22Rv1 (cell line): ENCODE data around the gene RFESD.
A peak's percentile ranks its signal among the peaks of the same experiment; 100 is the strongest.
"Not testable (repeated sequence)": the region's sequence is repeated elsewhere in the genome, so short reads cannot be mapped to it uniquely, and the experiment has no call there.

ENCODE experiments used
- H3K27ac ChIP-seq: fragments of 450-650 bp; 2 replicates; pipeline ENCODE4 v1.5.1; 2017
- CTCF ChIP-seq: fragments of 450-650 bp; IDR thresholded peaks from 2 replicates; pipeline ENCODE4 v1.5.1; 2017; ENCODE audit warnings: mild to moderate bottlenecking
- ZFX ChIP-seq: fragments of 450-650 bp; IDR thresholded peaks from 2 replicates; pipeline ENCODE4 v1.6.1; 2017; ENCODE audit warnings: antibody characterized with exemption, borderline replicate concordance

Gene RFESD

DNA sequence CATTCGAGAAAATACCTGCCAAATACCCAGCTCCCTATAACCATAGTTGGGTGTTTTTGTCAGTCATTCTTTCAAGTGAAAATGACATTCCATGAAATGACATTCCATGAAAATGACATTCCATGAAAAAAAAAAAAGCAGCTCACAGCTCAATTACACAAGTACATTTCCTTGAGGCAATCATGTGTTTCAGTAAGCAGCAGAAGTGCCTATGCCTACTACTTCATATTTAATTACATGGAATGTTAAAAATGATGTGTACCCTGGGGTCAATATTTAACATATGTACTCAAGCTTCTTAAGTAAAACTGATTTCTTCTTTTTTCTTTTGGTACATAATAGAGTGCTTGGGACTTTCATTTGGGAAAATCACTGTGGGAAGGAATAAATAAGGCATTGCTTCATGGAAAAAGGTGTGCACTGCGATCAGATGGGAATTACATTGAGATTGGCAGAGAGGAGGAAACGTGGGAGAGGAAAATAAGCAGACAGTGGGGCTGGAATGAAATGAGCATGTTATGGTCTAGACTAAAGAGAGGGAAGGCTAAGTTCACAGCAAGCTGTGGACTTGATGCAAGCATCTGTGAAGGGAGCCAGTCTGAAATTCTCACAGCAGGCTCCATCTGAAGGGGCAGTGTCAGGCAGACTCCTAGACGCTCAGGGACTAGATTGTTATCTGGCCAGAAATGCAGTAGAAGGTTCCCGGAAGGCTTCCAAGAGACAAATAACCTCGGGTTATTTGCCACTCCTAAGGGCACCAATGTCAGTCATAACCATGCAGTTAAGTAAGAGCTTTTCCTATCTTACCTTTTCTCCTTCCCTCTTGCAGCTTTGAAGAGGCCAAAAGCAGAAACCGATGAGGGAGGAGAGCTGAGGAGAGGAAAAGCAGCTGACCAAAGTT, 51.5 kb downstream of the RFESD start:
- H3K27ac ChIP-seq, result peak overlapping the region; percentile 86

DNA sequence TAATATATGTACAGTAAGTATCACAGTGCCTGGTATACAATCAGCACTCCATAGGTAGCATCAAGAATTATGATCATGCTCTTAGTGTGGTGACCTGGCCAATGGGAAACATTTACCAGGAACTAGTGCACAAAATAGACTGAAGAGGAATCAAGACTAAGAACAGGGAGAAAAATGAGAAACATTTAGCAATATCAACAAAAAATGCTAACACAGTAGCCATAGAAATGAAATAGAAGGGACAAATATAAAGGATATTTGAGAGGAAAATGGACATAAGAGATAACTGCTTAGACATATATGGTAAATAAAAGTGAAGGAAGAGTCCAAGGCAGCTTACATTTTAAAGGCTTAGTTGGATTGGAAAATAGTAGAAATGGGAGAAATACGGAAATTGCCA, 52.8 kb downstream of the RFESD start:
- peak overlapping the region; percentile 86 for H3K27ac ChIP-seq
- TF ChIP-seq ZFX, result no peak
- no peak for TF ChIP-seq CTCF

More for the DNA sequence above, 51.5 kb downstream of the RFESD start:
- no peak for TF ChIP-seq ZFX
- no peak for TF ChIP-seq CTCF

GRCh38 chr5:95701074-95701473, 54.5 kb downstream of the RFESD start:
- TF ChIP-seq CTCF (no peak), ZFX (no peak)
- no peak overlapping the region for H3K27ac ChIP-seq

GRCh38 chr5:95704150-95704549, 57.6 kb downstream of the RFESD start:
- no peak overlapping the region for H3K27ac ChIP-seq
- TF ChIP-seq CTCF (no peak), ZFX (no peak)

GRCh38 chr5:95706196-95706595, 59.6 kb downstream of the RFESD start:
- not testable (repeated sequence) for H3K27ac ChIP-seq

DNA sequence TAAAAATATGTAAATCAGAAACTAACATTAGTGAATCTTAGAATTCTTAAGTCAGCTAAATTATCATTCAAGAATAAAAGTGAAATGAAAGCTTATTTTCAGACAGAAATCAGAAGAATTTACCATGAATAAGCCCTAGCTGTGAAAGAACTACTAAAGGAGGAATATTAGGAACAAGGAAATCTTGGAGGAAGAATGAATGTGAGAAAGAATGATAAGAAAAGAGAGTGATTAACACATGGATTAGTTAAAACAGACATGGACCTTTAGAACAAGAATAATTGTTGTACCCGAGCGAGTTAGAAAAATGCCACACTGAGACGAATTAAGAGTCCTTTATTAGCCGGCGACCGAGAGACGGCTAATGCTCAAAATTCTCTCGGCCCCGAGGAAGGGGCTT, 60.5 kb downstream of the RFESD start:
- H3K27ac ChIP-seq, result no peak overlapping the region
- TF ChIP-seq CTCF (no peak), ZFX (no peak)
